ENCODE measurements around the gene MGAT2. TPM values are rescaled to one million over a fixed set of nuclear protein-coding genes. Genes with fewer than 3 reads are reported as not detected.

The MGAT2 gene
- total and polyA plus RNA-seq, 9 of the 15 experiments (the other 6 are each of a cell fraction or from before 2014, with no cell fraction given), result 0.03 to 33.3 (median 24.6) TPM; not detected in 1

- peak; percentile 84 for TF ChIP-seq MGA (IDR thresholded peaks at IDR 0.05)
- TF ChIP-seq MYC (IDR thresholded peaks at IDR 0.05; ENCODE audit: low read depth, low read length), result peak; percentile 82
- TF ChIP-seq MYC (CRISPR knock-in tag; IDR thresholded peaks at IDR 0.05; ENCODE audit: borderline replicate concordance, low read depth), result no peak
- TF ChIP-seq ELF1 (tag; IDR thresholded peaks at IDR 0.05), result peak; percentile 7; the same call in 1 of the 2 replicates
- TF ChIP-seq POLR2B (IDR thresholded peaks at IDR 0.05; ENCODE audit: low read depth, partially characterized antibody), result no peak
- 0 out of 2 replicates have a peak, but pooled peaks have one; percentile 12 for TF ChIP-seq USF2 (CRISPR knock-in tag; IDR thresholded peaks at IDR 0.05)
- TF ChIP-seq POLR2G (IDR thresholded peaks at IDR 0.05; ENCODE audit: low read depth, low read length), result peak; percentile 6
- TF ChIP-seq ILK (tag; IDR thresholded peaks at IDR 0.05; ENCODE audit: borderline replicate concordance, low read depth), result no peak
- 0 out of 2 replicates have a peak, but pooled peaks have one; percentile 31 for TF ChIP-seq HDAC2 (IDR thresholded peaks at IDR 0.05)
- no peak for TF ChIP-seq CSDE1 (IDR thresholded peaks at IDR 0.05)
- TF ChIP-seq MYBL2 (IDR thresholded peaks at IDR 0.05; ENCODE audit: low read depth), result no peak
- TF ChIP-seq MYBL2 (CRISPR knock-in tag; IDR thresholded peaks at IDR 0.05; ENCODE audit: borderline replicate concordance), result no peak
- no peak for TF ChIP-seq ZBTB9 (CRISPR knock-in tag; IDR thresholded peaks at IDR 0.05)
Observed at GRCh38 chr14:49634547-49635334, 14.1 kb downstream of the MGAT2 start, which contains the start of gene DNAAF2 (continued).

Data from K562 (cell line).